ENCODE results near the gene USP15. TPM values are rescaled to one million over a fixed set of nuclear protein-coding genes. Genes with fewer than 3 reads are reported as not detected.

Gene USP15
- total and polyA plus RNA-seq, 2 experiments from 2014 or later: 48.3 to 54.4 TPM

- Histone ChIP-seq H3F3A (ENCODE audit: insufficient read depth) (peaks cover 16% of the 10 kb centered on the region; the same call in 1 of the 2 replicates), H3K4me3 (no peak overlapping the region), H3K27me3 (replicated peaks; ENCODE audit: insufficient read depth) (no peaks in the 10 kb centered on the region), H3K9ac (no peak overlapping the region), H3K4me2 (ENCODE audit: unreplicated experiment) (no peak overlapping the region), H3K9me3 (ENCODE audit: low read depth) (no peaks in the 10 kb centered on the region), H3K79me2 (ENCODE audit: insufficient read depth) (peaks cover 60% of the 10 kb centered on the region), H4K20me1 (ENCODE audit: insufficient read depth) (no peaks in the 10 kb centered on the region), H3K36me3 (ENCODE audit: low read depth) (no peaks in the 10 kb centered on the region), H3K4me1 (ENCODE audit: insufficient read depth) (peaks cover 12% of the 10 kb centered on the region; the same call in 1 of the 2 replicates), H2AFZ (no peak overlapping the region), H3K9me2 (ENCODE audit: insufficient read depth) (no peaks in the 10 kb centered on the region), H3K27ac (no peak overlapping the region)
- no peak for DNase-seq
- TF ChIP-seq EZH2 (IDR thresholded peaks at IDR 0.05; ENCODE audit: insufficient read depth, poor library complexity, severe bottlenecking): no peak
- no peak for TF ChIP-seq EZH2phosphoT487 (IDR thresholded peaks at IDR 0.05; ENCODE audit: insufficient read depth, low read depth)
- WGBS, 2 experiments (ENCODE audit: low coverage in 1 of 2, low lambda C conversion rate in 2 of 2, missing lambda C conversion rate in 2 of 2): 95 to 99% methylated on average over 6 of the region's 6 CpGs
- in situ Hi-C loops (cut with MboI): no loop called here
These were observed 85.5 kb downstream of the USP15 start for GRCh38 chr12:62345667-62346066.

DNA sequence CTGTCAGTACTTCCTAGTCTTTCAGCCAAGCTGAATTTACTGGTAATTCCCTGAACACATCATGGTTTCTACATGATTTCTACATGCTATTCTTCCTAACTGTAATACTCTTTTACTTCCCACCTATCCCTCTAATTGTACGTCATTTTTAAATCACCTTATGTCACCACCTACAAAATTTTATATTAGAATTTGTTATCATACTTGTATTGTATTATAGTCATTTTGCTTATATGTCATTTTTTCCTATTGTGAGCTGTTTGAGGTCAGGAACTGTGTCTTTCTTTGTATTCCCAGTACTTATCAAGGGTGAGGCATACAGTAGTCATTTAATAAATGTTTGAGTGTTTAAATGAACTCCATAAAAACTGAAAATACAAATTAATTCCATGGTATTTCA lies 86.6 kb downstream of the USP15 start:
- Histone ChIP-seq H4K20me1 (ENCODE audit: insufficient read depth) (no peaks in the 10 kb centered on the region), H3K4me1 (ENCODE audit: insufficient read depth) (peaks cover 12% of the 10 kb centered on the region; the same call in 1 of the 2 replicates), H3K27me3 (replicated peaks; ENCODE audit: insufficient read depth) (no peaks in the 10 kb centered on the region), H3K9me2 (ENCODE audit: insufficient read depth) (no peaks in the 10 kb centered on the region), H3K9me3 (ENCODE audit: low read depth) (no peaks in the 10 kb centered on the region), H3K36me3 (ENCODE audit: low read depth) (no peaks in the 10 kb centered on the region), H3F3A (ENCODE audit: insufficient read depth) (peaks cover 16% of the 10 kb centered on the region; the same call in 1 of the 2 replicates), H3K27ac (peak overlapping the region; percentile 0; the same call in 1 of the 2 replicates), H3K79me2 (ENCODE audit: insufficient read depth) (peaks cover 49% of the 10 kb centered on the region), H3K4me3 (no peak overlapping the region), H3K9ac (no peak overlapping the region), H2AFZ (no peak overlapping the region), H3K4me2 (ENCODE audit: unreplicated experiment) (no peak overlapping the region)
- in situ Hi-C loops (cut with MboI): no loop called here
- TF ChIP-seq EZH2phosphoT487 (IDR thresholded peaks at IDR 0.05; ENCODE audit: insufficient read depth, low read depth) (no peak), EZH2 (IDR thresholded peaks at IDR 0.05; ENCODE audit: insufficient read depth, poor library complexity, severe bottlenecking) (no peak)
- 98 to 100% methylated on average over 1 of the region's 1 CpG for WGBS, 2 experiments (ENCODE audit: low coverage in 1 of 2, low lambda C conversion rate in 2 of 2, missing lambda C conversion rate in 2 of 2)
- DNase-seq: no peak

DNA sequence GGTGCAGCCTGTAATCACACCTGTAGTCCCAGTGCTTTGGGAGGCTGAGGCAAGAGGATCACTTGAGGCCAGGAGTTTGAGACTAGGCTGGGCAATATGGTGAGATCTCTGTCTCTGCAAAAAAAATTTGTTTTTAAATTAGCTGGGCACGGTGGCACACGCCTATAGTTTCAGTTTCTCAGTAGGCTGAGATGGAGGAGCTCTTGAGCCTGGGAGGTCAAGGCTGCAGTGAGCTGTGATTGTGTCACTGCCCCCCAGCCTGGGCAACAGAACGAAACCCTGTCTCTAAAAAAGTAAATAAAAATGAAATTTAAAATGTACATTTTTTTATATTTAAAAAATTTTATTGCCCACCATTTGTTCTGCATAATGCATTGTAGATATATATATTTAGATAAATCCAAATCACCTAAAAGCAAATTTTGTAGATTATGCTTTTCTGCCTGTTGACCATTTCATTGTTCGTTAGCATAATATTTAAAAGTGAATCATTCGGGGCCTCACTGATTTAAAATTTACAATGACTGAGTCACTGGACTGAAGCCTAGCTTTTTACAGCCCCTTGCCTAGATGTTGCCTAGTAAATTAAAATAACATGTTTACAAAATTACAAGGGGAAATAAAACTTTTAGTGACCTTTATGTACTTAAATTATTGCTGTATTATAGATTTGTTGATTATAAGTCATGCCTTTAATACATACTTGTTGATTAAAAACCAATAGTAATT lies 87.9 kb downstream of the USP15 start:
- 15 to 17% methylated on average over 5 of the region's 5 CpGs for WGBS, 2 experiments (ENCODE audit: low coverage in 1 of 2, low lambda C conversion rate in 2 of 2, missing lambda C conversion rate in 2 of 2)
- in situ Hi-C loops (cut with MboI): no loop called here
- no peaks in the 10 kb centered on the region for H3K27me3 ChIP-seq (replicated peaks; ENCODE audit: insufficient read depth)
- H3K4me1 ChIP-seq (ENCODE audit: insufficient read depth): peaks cover 12% of the 10 kb centered on the region; the same call in 1 of the 2 replicates
- DNase-seq: peak; percentile 79
- H3K27ac ChIP-seq: peak overlapping the region; percentile 82
- peak overlapping the region; percentile 64 for H3K9ac ChIP-seq
- H3K4me2 ChIP-seq (ENCODE audit: unreplicated experiment): peak overlapping the region; percentile 83
- no peaks in the 10 kb centered on the region for H3K9me2 ChIP-seq (ENCODE audit: insufficient read depth)
- peak overlapping the region; percentile 57 for H3K4me3 ChIP-seq
- no peak overlapping the region for H2AFZ ChIP-seq
- no peaks in the 10 kb centered on the region for H4K20me1 ChIP-seq (ENCODE audit: insufficient read depth)
- peaks cover 41% of the 10 kb centered on the region for H3K79me2 ChIP-seq (ENCODE audit: insufficient read depth)
- no peak for TF ChIP-seq EZH2phosphoT487 (IDR thresholded peaks at IDR 0.05; ENCODE audit: insufficient read depth, low read depth)
- no peak for TF ChIP-seq EZH2 (IDR thresholded peaks at IDR 0.05; ENCODE audit: insufficient read depth, poor library complexity, severe bottlenecking)
- H3K36me3 ChIP-seq (ENCODE audit: low read depth): no peaks in the 10 kb centered on the region; the same call in 1 of the 2 replicates
- H3F3A ChIP-seq (ENCODE audit: insufficient read depth): peaks cover 16% of the 10 kb centered on the region; the same call in 1 of the 2 replicates
- no peaks in the 10 kb centered on the region for H3K9me3 ChIP-seq (ENCODE audit: low read depth)

DNA sequence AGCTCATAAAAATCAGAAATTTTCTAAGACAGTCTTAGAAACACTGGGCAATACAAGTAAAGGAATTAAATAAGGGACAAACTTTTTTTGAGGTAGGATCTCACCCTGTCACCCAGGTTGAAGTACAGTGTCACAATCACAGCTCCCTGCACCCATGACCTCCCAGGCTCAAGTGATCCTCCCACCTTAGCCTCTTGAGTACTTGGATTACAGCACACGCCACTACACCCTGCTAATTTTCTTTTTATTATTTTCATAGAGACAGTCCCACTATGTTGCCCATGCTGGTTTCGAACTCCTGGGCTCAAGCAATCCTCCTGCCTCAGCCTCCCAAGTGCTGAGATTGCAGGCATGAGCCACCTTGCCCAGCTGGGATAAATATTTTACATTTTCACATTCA lies 90.3 kb downstream of the USP15 start:
- in situ Hi-C loops (cut with MboI): no loop called here
- peaks cover 3% of the 10 kb centered on the region for H3K36me3 ChIP-seq (ENCODE audit: low read depth)
- H3K4me1 ChIP-seq (ENCODE audit: insufficient read depth): peaks cover 12% of the 10 kb centered on the region; the same call in 1 of the 2 replicates
- no peaks in the 10 kb centered on the region for H4K20me1 ChIP-seq (ENCODE audit: insufficient read depth)
- no peak overlapping the region for H3K4me3 ChIP-seq
- no peaks in the 10 kb centered on the region for H3K27me3 ChIP-seq (replicated peaks; ENCODE audit: insufficient read depth)
- no peak for DNase-seq
- peaks cover 30% of the 10 kb centered on the region for H3K79me2 ChIP-seq (ENCODE audit: insufficient read depth)
- H3K9ac ChIP-seq: no peak overlapping the region
- H2AFZ ChIP-seq: no peak overlapping the region
- H3F3A ChIP-seq (ENCODE audit: insufficient read depth): peaks cover 16% of the 10 kb centered on the region; the same call in 1 of the 2 replicates
- H3K27ac ChIP-seq: no peak overlapping the region
- H3K4me2 ChIP-seq (ENCODE audit: unreplicated experiment): no peak overlapping the region
- H3K9me3 ChIP-seq (ENCODE audit: low read depth): no peaks in the 10 kb centered on the region
- 93 to 100% methylated on average over 2 of the region's 2 CpGs for WGBS, 2 experiments (ENCODE audit: low coverage in 1 of 2, low lambda C conversion rate in 2 of 2, missing lambda C conversion rate in 2 of 2)
- TF ChIP-seq EZH2 (IDR thresholded peaks at IDR 0.05; ENCODE audit: insufficient read depth, poor library complexity, severe bottlenecking): no peak
- TF ChIP-seq EZH2phosphoT487 (IDR thresholded peaks at IDR 0.05; ENCODE audit: insufficient read depth, low read depth): no peak
- no peaks in the 10 kb centered on the region for H3K9me2 ChIP-seq (ENCODE audit: insufficient read depth)
